Body of pancreas (tissue), 4 donors: Measurements from ENCODE around the gene AVL9.

Source experiments
- CTCF ChIP-seq, 7 experiments: fragments of 450-650 bp in 4 of 7; fragments of 200-600 bp in 3 of 7; sonication (generic) in 3 of 7; IDR thresholded peaks; one replicate each; pipeline ENCODE4 v1.5.1; 2016 to 2019; ENCODE audit warnings: antibody characterized with exemption in 7 of 7
- POLR2A ChIP-seq, 3 donors: fragments of 450-650 bp; IDR thresholded peaks; one replicate each; pipeline ENCODE4 v1.6.1; 2016; ENCODE audit warnings: antibody characterized with exemption in 3 of 3, mild to moderate bottlenecking in 2 of 3

GRCh38 chr7:32501522-32501921, 6.2 kb downstream of the AVL9 start:
- no peak for TF ChIP-seq CTCF (IDR thresholded peaks at IDR 0.05)
- TF ChIP-seq POLR2A (IDR thresholded peaks at IDR 0.05), result no peak
